SK-N-DZ (cell line): ENCODE measurements around the gene UTP11.

Experiments used
- DNase-seq: peaks from one replicate; pipeline ENCODE4 v3.0.0-alpha.2; 2015; ENCODE audit warnings: low spot score
- small RNA-seq, 2 experiments: library from RNA; depleted of rRNA; stranded (forward); fragments of <200 nt; gene quantifications; one replicate each; pipeline ENCODE3, GENCODE V24; 2014

UTP11 gene

GRCh38 chr1:38068220-38068979 is 55.9 kb downstream of the UTP11 start:
- no peak for DNase-seq

- no peak for DNase-seq
These were observed 56.4 kb downstream of the UTP11 start for GRCh38 chr1:38068980-38069340.

GRCh38 chr1:38071312-38072256 is 59.0 kb downstream of the UTP11 start:
- DNase-seq: no peak

GRCh38 chr1:38072858-38073257 is 60.3 kb downstream of the UTP11 start:
- no peak for DNase-seq

GRCh38 chr1:38073534-38074301 is 61.2 kb downstream of the UTP11 start:
- DNase-seq: no peak

GRCh38 chr1:38074302-38074677 is 61.8 kb downstream of the UTP11 start:
- DNase-seq: no peak

Small RNA genes within 50 kb of the gene (small RNA-seq; reads per million reads assigned to genes)
- gene RNU6-510P: 0 to 0.03 reads per million in 2 experiments
